Right lobe of liver (tissue), 6 donors: ENCODE measurements around the gene TRAF3IP1. TPM values are rescaled to one million over a fixed set of nuclear protein-coding genes. Genes with fewer than 3 reads are reported as not detected.
A peak's percentile ranks its signal among the peaks of the same experiment; 100 is the strongest.
"Not testable (repeated sequence)": the region's sequence is repeated elsewhere in the genome, so short reads cannot be mapped to it uniquely, and the experiment has no call there.

ENCODE experiments used
- ATAC-seq, 4 donors: fragments of 200-7000 bp; cut with Tn5 transposase; one replicate each; pipeline ENCODE4 v1.9.1; 2020; ENCODE audit warnings: mild to moderate bottlenecking in 4 of 4, moderate library complexity in 4 of 4
- DNase-seq, 3 donors: peaks; one replicate each; pipeline ENCODE4 v3.0.0-alpha.2; 2020
- H3K27ac ChIP-seq, 3 donors: fragments of 200-600 bp; one replicate each; pipeline ENCODE4 v1.8.0; 2022
- H3K27me3 ChIP-seq, 2 donors: fragments of 200-600 bp; one replicate each; pipeline ENCODE4 v1.8.0; 2022
- H3K36me3 ChIP-seq, 4 donors: fragments of 200-600 bp; sonication (generic) in 1 of 4; one replicate each; pipeline versions ENCODE4 v1.5.1 to v1.8.0; 2017 to 2022; ENCODE audit warnings: control low read depth in 1 of 4
- H3K4me1 ChIP-seq, 4 donors: fragments of 200-600 bp; sonication (generic) in 1 of 4; one replicate each; pipeline versions ENCODE4 v1.5.1 to v1.8.0; 2017 to 2022; ENCODE audit warnings: control low read depth in 1 of 4
- H3K4me3 ChIP-seq, 3 donors: fragments of 200-600 bp; one replicate each; pipeline ENCODE4 v1.8.0; 2022
- H3K9me3 ChIP-seq, 4 donors: fragments of 200-600 bp; sonication (generic) in 1 of 4; one replicate each; pipeline versions ENCODE4 v1.5.1 to v1.8.0; 2017 to 2022; ENCODE audit warnings: control low read depth in 1 of 4
- CTCF ChIP-seq, 4 donors: fragments of 200-600 bp in 3 of 4; fragments of 450-650 bp in 1 of 4; IDR thresholded peaks; one replicate each; pipeline versions ENCODE4 v1.5.1 to v1.8.0; 2016 to 2022; ENCODE audit warnings: antibody characterized with exemption in 4 of 4, mild to moderate bottlenecking in 2 of 4
- POLR2A ChIP-seq: fragments of 450-650 bp; IDR thresholded peaks from one replicate; pipeline ENCODE4 v1.6.1; 2017; ENCODE audit warnings: antibody characterized with exemption, mild to moderate bottlenecking
- WGBS: methylation state at CpG from one replicate; pipeline ENCODE4 v1.1.6; 2018; ENCODE audit warnings: low coverage, low lambda C conversion rate; ENCODE audit not compliant: insufficient coverage; ENCODE audit errors: missing lambda C conversion rate; 5-methylcytosine and 5-hydroxymethylcytosine counted together
- intact Hi-C, 2 donors: fragments of 100-400 bp; cut with DNase I; formaldehyde crosslinking; loops; one replicate each; pipeline versions ENCODE4 v1.11.2 to v1.14.1; 2022
- total RNA-seq, 6 experiments: library from RNA; depleted of rRNA in 2 of 6; stranded (reverse); fragments of >200 nt in 2 of 6; fragmentation: NEBNext Ultra II Directional in 3 of 6; extraction: Animal tissue kit (Norgen Biotek cat#: 25700) in 3 of 6; gene quantifications; one replicate each; pipeline versions ENCODE4 v1.1.0 to v1.2.4, GENCODE V29; 2016 to 2023
- donor health status: DM: no; HTN: yes; CAD: no.
- donor health status: DM: no; HTN: no; CAD: no.
- donor health status: DM: no; HTN: no; CAD: no.
- donor health status: DM: no; HTN: yes; CAD: no.
- donor health status: DM: no; HTN: yes; CAD: no.

The TRAF3IP1 gene
- total RNA-seq, 6 experiments from 2014 or later, result 4.6 to 12.0 (median 8.3) TPM

- Histone ChIP-seq H3K27ac (no peak overlapping the region), H3K36me3 (peaks cover 0 to 3% (median 0%) of the 10 kb centered on the region in 4 donors), H3K9me3 (no peaks in the 10 kb centered on the region), H3K27me3 (no peaks in the 10 kb centered on the region), H3K4me1 (peaks cover 0 to 6% (median 0%) of the 10 kb centered on the region in 4 donors), H3K4me3 (no peak overlapping the region)
- DNase-seq, result no peak
- WGBS, result 87% methylated on average over 4 of the region's 6 CpGs
- TF ChIP-seq CTCF (IDR thresholded peaks at IDR 0.05) (no peak), POLR2A (no peak)
- ATAC-seq, result no peak
- intact Hi-C loops, result loop anchor here (5.0 kb wide), 2 partner anchors 78 to 83 kb away; no protein-coding TSS in a partner anchor
Observed at GRCh38 chr2:238334885-238335284, 14.6 kb downstream of the TRAF3IP1 start.

GRCh38 chr2:238335591-238335990, 15.3 kb downstream of the TRAF3IP1 start:
- not testable (repeated sequence) for H3K4me3 ChIP-seq, ATAC-seq, DNase-seq, H3K4me1 ChIP-seq, H3K27me3 ChIP-seq, H3K27ac ChIP-seq, H3K36me3 ChIP-seq, H3K9me3 ChIP-seq
- 84% methylated on average over 7 of the region's 8 CpGs for WGBS
- intact Hi-C loops, result loop anchor here (5.0 kb wide), 2 partner anchors 78 to 83 kb away; no protein-coding TSS in a partner anchor

- peaks cover 0 to 3% (median 0%) of the 10 kb centered on the region in 4 donors for H3K36me3 ChIP-seq
- H3K4me3 ChIP-seq, result no peak overlapping the region
- whole genome bisulfite sequencing, result 46% methylated on average over 2 of the region's 2 CpGs
- no peaks in the 10 kb centered on the region for H3K27me3 ChIP-seq
- no peak for TF ChIP-seq CTCF (IDR thresholded peaks at IDR 0.05)
- TF ChIP-seq POLR2A, result no peak
- no peak overlapping the region for H3K27ac ChIP-seq
- peak in 2 of 3 donors; percentile 54 to 64 for DNase-seq
- H3K4me1 ChIP-seq, result peaks cover 0 to 6% (median 0%) of the 10 kb centered on the region in 4 donors
- intact Hi-C loops, result loop anchor here (5.0 kb wide), 2 partner anchors 79 to 84 kb away; no protein-coding TSS in a partner anchor
- ATAC-seq, result peak; percentile 50 to 67 (median 60)
- H3K9me3 ChIP-seq, result no peaks in the 10 kb centered on the region
Observed at GRCh38 chr2:238336151-238336550, 15.8 kb downstream of the TRAF3IP1 start.

GRCh38 chr2:238336793-238337444, 16.6 kb downstream of the TRAF3IP1 start:
- intact Hi-C loops, result loop anchor here (5.0 kb wide), 2 partner anchors 80 to 85 kb away; no protein-coding TSS in a partner anchor
- 94% methylated on average over 5 of the region's 5 CpGs for WGBS

More at GRCh38 chr2:238336793-238337444, 16.6 kb downstream of the TRAF3IP1 start:
- Histone ChIP-seq H3K9me3 (no peaks in the 10 kb centered on the region), H3K27ac (no peak overlapping the region), H3K4me3 (no peak overlapping the region), H3K27me3 (no peaks in the 10 kb centered on the region), H3K36me3 (peaks cover 0 to 3% (median 0%) of the 10 kb centered on the region in 4 donors), H3K4me1 (peaks cover 0 to 6% (median 0%) of the 10 kb centered on the region in 4 donors)
- TF ChIP-seq CTCF (IDR thresholded peaks at IDR 0.05), result no peak
- TF ChIP-seq POLR2A, result no peak
- DNase-seq (no peak), ATAC-seq (no peak)
